OCI-LY3 (cell line): ENCODE data around the gene OSBPL8.
A peak's percentile ranks its signal among the peaks of the same experiment; 100 is the strongest.

ENCODE experiments used
- CTCF ChIP-seq: fragments of 200-600, 300-600 bp; sonication (generic); IDR thresholded peaks from 2 replicates; pipeline ENCODE4 v1.5.1; 2014; ENCODE audit warnings: antibody characterized with exemption, low read length, low read depth
- EZH2phosphoT487 ChIP-seq: fragments of 200-600 bp; shearing (Covaris generic); IDR thresholded peaks from 2 replicates; pipeline ENCODE4 v1.6.1; 2018; ENCODE audit warnings: antibody characterized with exemption, mixed run types, low read depth

DNA sequence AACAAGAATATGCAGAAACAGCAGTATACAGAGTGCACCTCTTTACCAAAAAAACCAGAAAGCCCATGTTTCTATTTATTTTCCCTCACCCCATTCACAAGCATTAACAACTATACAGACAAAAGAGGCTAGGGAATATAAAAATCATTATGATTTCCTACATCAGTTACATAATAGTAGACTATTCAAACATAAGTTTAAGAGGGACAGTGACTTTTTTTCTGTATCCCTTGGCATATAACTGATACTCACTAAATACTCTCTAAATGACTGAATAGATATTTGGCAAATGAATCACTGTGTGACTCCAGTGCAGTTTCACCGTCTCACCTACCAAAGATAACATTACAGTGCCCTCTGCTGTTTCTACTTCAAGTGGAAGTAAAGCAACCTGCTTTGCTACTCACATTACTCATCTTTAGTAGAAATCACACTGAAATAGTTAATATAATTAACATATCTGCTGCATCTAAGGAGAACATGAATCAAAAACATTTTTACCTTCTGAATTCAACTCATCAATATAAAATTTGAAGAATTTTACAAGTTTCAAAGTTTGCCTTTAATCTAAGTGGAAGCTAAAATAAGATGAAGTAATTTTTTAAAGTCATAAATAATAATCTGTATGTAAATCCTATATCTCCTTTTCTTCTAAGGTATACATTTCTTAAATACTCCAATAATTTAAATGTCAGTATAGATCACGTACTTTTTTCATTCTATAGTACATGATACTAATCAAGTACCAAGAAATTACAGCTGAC is 103.8 kb downstream of the OSBPL8 start:
- TF ChIP-seq CTCF (peak; percentile 85), EZH2phosphoT487 (no peak)
